PFSK-1 (cell line): ENCODE data around the gene AGO1.

ENCODE experiments used
- FOXP2 ChIP-seq: optimal IDR thresholded peaks from 2 replicates; pipeline ENCODE3; 2011; ENCODE audit warnings: borderline replicate concordance, control low read depth, inconsistent platforms; ENCODE audit not compliant: insufficient read depth; ENCODE audit errors: extremely low read length, extremely low read depth
- POLR2AphosphoS5 ChIP-seq: IDR thresholded peaks from 2 replicates; pipeline ENCODE4 v1.6.1; 2012; ENCODE audit warnings: low read depth, mild to moderate bottlenecking, control low read depth, low read length, moderate library complexity
- SIN3A ChIP-seq: IDR thresholded peaks from 2 replicates; pipeline ENCODE4 v1.6.1; 2012; ENCODE audit warnings: mild to moderate bottlenecking, low read length, moderate library complexity, borderline replicate concordance; ENCODE audit not compliant: insufficient read depth
- TAF1 ChIP-seq: IDR thresholded peaks from 2 replicates; pipeline ENCODE4 v1.6.1; 2012; ENCODE audit warnings: low read length, control low read depth, borderline replicate concordance; ENCODE audit not compliant: insufficient read depth
- TF ChIP-seq, protein P1 (sequence below), 2 experiments: IDR thresholded peaks; 2 replicates each; pipeline versions ENCODE4 v1.6.1 to v1.8.0; 2011 to 2012; ENCODE audit warnings: low read depth in 2 of 2, low read length in 2 of 2, control low read depth in 1 of 2, inconsistent platforms in 1 of 2, mild to moderate bottlenecking in 1 of 2, moderate library complexity in 1 of 2; ENCODE audit not compliant: insufficient read depth in 1 of 2

Gene AGO1

DNA sequence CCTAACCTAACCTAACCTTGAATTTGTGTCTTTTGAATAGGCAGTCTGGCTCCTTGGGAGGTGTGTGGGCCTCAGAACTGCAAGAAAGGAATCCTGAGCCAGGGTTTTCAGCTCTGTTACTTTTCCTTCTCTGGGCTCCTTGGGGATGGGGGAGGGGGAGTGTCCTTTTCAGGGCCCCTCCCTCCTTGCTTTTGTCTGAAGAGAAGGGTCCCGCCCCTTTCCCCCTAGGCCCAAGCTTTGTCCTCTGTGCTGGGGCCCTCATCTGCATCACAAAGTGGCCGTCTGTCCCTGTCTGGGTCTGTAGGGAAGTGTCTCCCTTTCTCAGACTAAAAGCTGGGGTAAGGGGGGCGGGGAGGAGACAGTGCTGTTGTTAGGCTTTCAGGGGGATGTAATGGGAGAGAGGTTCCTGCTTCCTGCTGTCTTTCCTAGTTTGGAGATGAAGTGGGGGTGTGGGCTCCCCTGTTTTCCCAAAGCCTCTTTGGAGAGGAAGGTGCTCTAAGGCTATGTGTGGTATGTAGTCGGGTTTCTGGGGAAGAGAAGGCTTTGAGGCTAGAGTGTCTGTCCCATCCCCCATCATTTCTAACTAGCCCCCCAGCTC lies 3.1 kb downstream of the AGO1 start:
- TF ChIP-seq, protein P1, sequence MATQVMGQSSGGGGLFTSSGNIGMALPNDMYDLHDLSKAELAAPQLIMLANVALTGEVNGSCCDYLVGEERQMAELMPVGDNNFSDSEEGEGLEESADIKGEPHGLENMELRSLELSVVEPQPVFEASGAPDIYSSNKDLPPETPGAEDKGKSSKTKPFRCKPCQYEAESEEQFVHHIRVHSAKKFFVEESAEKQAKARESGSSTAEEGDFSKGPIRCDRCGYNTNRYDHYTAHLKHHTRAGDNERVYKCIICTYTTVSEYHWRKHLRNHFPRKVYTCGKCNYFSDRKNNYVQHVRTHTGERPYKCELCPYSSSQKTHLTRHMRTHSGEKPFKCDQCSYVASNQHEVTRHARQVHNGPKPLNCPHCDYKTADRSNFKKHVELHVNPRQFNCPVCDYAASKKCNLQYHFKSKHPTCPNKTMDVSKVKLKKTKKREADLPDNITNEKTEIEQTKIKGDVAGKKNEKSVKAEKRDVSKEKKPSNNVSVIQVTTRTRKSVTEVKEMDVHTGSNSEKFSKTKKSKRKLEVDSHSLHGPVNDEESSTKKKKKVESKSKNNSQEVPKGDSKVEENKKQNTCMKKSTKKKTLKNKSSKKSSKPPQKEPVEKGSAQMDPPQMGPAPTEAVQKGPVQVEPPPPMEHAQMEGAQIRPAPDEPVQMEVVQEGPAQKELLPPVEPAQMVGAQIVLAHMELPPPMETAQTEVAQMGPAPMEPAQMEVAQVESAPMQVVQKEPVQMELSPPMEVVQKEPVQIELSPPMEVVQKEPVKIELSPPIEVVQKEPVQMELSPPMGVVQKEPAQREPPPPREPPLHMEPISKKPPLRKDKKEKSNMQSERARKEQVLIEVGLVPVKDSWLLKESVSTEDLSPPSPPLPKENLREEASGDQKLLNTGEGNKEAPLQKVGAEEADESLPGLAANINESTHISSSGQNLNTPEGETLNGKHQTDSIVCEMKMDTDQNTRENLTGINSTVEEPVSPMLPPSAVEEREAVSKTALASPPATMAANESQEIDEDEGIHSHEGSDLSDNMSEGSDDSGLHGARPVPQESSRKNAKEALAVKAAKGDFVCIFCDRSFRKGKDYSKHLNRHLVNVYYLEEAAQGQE (IDR thresholded peaks at IDR 0.05; ENCODE audit: insufficient read depth in 1 of 2, low read depth in 2 of 2, low read length in 2 of 2): no peak
- TF ChIP-seq FOXP2: no peak
- TF ChIP-seq POLR2AphosphoS5: no peak
- TF ChIP-seq TAF1: no peak
- TF ChIP-seq SIN3A: no peak

DNA sequence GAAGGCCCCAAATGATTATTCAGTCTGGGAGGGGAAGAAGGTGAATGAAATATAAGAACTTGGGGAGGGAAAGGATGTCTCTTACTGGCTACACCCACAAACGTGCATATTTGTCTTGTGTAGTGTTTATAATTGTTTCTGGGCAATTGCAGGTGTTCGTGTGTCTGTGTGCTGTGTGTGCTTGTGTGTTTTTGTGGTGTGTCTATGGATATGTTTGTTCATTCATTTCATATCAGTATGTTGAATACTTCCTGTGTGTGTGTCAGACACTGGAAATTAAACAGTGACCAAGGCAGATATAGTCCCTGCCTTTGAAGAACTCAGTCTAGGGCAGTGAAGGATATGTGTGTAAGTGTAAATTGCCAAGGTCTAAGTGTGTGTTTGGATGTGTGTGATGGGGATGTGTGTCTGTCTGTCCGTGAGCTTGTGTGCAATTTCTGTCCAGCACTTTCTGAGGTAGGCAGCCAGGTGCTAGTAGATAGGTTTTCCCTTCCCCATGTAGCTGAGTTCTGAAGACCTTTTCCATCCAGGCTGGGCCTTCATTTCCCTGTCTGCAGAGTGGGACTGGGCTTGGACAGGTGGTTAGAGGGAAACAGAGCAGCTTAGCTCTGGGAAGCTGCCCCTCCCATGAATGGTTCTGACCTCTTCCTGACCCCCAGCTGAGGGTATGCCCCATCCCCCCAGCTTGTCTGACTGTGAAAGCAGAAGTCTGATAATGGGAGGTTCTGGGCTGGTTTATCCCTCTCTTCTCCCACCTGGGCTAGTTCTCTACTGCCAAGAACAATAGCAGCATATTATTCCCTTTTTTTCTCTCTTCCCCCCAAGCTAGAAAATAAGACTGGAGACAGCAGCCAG lies 3.8 kb downstream of the AGO1 start:
- TF ChIP-seq TAF1 (no peak), POLR2AphosphoS5 (no peak), FOXP2 (no peak), SIN3A (no peak)
- TF ChIP-seq, protein P1 (IDR thresholded peaks at IDR 0.05; ENCODE audit: insufficient read depth in 1 of 2, low read depth in 2 of 2, low read length in 2 of 2): no peak

DNA sequence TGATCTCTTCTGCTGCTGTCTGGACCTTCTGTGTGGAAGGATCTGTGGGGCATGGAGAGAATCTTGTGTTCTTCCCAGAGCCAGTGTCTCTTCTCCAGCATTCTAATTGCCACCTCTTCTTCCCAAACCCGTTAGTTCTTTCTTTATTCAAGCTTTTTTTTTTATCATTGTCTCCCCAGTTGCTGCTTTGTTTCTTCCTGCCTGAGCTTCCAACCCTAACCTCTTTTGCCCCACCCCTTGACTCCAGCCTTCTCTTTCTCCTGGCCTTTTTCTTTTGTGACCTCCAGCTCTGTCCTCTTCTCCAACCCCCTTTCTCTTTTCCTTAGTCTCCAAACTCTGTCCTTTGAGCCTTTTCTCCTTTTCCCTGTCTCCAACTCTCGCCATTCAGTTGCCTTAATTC lies 4.5 kb downstream of the AGO1 start:
- TF ChIP-seq TAF1: no peak
- TF ChIP-seq, protein P1 (IDR thresholded peaks at IDR 0.05; ENCODE audit: insufficient read depth in 1 of 2, low read depth in 2 of 2, low read length in 2 of 2): no peak
- no peak for TF ChIP-seq FOXP2
- TF ChIP-seq SIN3A: no peak
- TF ChIP-seq POLR2AphosphoS5: no peak

DNA sequence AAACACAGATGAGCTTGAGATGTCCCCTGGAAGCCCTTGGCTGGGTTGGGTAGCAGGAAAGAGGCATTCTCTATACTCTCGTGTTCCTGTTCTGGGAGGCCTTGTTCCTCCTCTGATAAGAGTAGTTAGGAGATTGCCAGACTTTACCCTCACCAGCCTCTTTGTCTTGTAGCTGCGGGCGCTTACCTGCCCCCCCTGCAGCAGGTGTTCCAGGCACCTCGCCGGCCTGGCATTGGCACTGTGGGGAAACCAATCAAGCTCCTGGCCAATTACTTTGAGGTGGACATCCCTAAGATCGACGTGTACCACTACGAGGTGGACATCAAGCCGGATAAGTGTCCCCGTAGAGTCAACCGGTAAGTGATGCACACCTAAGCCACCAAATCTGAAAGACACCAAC lies 5.2 kb downstream of the AGO1 start:
- no peak for TF ChIP-seq TAF1

DNA sequence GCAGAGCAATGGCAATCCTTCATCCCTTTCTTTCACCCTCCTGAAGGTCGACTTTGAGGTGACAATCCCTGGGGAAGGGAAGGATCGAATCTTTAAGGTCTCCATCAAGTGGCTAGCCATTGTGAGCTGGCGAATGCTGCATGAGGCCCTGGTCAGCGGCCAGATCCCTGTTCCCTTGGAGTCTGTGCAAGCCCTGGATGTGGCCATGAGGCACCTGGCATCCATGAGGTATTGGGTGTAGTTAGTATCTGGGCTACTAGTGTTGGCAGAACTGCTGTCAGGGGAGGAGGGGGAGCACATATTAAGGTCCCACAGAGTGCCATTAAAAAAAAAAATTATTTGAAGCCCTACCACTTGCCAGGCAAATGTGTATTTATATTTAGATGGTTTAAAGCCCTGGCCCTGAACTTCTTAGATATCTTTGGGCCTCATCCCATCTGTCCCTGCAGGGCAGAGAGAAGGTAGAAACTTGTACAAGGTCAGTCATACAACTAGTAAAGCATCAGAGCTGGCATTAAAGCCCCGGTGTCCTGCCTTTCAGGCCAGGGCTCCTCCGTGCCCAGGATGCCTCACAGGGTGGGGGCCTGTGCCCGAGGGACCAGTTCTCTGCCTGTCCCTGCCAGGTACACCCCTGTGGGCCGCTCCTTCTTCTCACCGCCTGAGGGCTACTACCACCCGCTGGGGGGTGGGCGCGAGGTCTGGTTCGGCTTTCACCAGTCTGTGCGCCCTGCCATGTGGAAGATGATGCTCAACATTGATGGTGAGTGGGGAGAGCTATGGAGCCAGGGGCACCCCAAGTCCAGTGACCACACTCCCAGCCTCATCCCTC lies 10.3 kb downstream of the AGO1 start:
- no peak for TF ChIP-seq POLR2AphosphoS5
- TF ChIP-seq SIN3A: no peak

DNA sequence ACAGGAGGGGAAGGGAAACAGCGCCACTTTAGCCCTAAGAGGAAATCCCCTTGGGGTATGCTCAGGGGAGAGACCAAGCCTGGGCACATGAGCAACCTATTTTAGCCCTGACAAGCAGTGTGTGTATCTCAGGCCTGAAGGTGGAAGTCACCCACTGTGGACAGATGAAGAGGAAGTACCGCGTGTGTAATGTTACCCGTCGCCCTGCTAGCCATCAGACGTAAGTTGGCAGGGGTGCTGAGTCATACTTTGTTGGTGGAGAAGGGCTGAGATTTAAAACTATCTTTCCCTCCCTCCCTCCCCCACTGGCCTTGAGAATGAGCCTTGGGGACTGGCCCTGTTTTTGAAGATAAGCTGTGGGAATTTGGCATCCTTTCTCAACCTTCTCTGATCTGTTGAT lies 11.2 kb downstream of the AGO1 start:
- TF ChIP-seq, protein P1 (IDR thresholded peaks at IDR 0.05; ENCODE audit: insufficient read depth in 1 of 2, low read depth in 2 of 2, low read length in 2 of 2): no peak
- TF ChIP-seq POLR2AphosphoS5: no peak
- no peak for TF ChIP-seq FOXP2
- TF ChIP-seq TAF1: no peak
- no peak for TF ChIP-seq SIN3A
